ENCODE data around the gene NIN. TPM values are rescaled to one million over a fixed set of nuclear protein-coding genes. Genes with fewer than 3 reads are reported as not detected.

Gene NIN
- total RNA-seq (78.2 TPM), polyA plus RNA-seq (10 to 100 TPM; 17.6 to 25.4 (median 21.4) TPM)

DNA sequence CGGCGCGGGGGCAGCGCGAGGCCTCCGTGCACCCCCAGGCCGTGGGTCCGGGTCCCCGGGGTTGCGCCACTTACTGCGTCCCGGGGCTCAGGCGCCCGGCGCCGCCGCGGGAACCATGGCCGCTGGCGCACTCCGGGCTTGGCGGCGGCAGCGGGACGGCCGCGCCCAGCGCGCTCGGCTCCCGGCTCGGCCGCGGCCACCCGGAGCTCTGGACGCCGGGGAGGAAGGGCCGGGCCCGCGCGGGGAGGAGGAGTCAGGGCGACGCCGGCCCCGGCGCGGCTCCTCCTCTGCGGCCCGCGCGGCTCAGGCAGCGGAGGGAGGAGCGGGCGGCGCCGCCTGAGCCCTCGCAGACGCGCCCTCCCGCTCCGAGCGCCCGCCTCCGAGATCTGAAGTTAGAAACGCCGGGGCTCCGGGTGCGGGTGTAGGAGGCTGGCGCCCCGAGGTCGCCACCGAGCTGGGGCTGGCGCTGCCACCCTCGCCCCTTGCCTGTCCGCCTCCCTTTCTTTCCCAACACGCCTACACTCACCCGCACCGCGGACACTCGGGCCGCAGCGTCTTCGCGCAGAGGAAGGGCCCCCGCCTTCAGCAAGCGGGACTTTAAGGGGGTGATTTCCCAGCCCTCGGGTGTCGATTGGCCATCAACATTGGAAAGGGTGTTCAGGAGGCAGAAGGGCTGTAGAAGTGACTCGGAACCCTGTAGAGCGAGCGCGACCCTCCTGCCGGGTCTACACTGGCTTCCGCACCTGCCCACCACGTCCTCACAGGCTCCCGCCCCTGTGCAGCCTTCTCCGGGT, at the start of gene NIN:
TSS of gene NIN (minus strand) at position 231 of the 794 bp plus-strand sequence. CDS start 9,106 bp downstream, outside the sequence.
- H3K4me3 Mint-ChIP-seq = peak within 1 kb of the TSS; percentile 94 to 96 (median 96)
- peak; percentile 61 to 84 (median 69) for DNase-seq
- H3K9me3 Mint-ChIP-seq = no peaks in the 10 kb centered on the region
- ATAC-seq (ENCODE audit: low read depth in 2 of 2) = peak; percentile 83 to 88
- H3K27me3 ChIP-seq (ENCODE audit: control insufficient read depth, insufficient read depth, low read length) = no peaks in the 10 kb centered on the region
- H3K36me3 Mint-ChIP-seq = peaks cover 5% of the 10 kb centered on the region
- peak within 1 kb of the TSS; percentile 88 to 99 (median 91) for H3K27ac Mint-ChIP-seq
- no peaks in the 10 kb centered on the region for H3K36me3 ChIP-seq (ENCODE audit: control insufficient read depth, insufficient read depth, low read length)
- peak within 1 kb of the TSS; percentile 84 for H3K4me3 ChIP-seq (ENCODE audit: low read depth, low read length)
- H3K4me1 ChIP-seq (ENCODE audit: control insufficient read depth, insufficient read depth, low read length, poor library complexity, severe bottlenecking) = peaks cover 39% of the 10 kb centered on the region
- no peaks in the 10 kb centered on the region for H3K9me3 ChIP-seq (ENCODE audit: control insufficient read depth in 2 of 2, low read length in 2 of 2)
- H3K27me3 Mint-ChIP-seq = peaks cover 5% of the 10 kb centered on the region
- H3K27ac ChIP-seq (ENCODE audit: insufficient read depth, low read length, poor library complexity, severe bottlenecking) = peak within 1 kb of the TSS; percentile 76
- H3K4me1 Mint-ChIP-seq = peaks cover 15 to 63% (median 52%) of the 10 kb centered on the region in 4 donors

GRCh38 chr14:50875359-50876070, 44.6 kb upstream of the NIN start:
- H3K4me1 Mint-ChIP-seq = peaks cover 0 to 37% (median 19%) of the 10 kb centered on the region in 4 donors
- H3K4me3 ChIP-seq (ENCODE audit: low read depth, low read length) = peak overlapping the region; percentile 49
- peaks cover 35% of the 10 kb centered on the region for H3K27me3 ChIP-seq (ENCODE audit: control insufficient read depth, insufficient read depth, low read length)
- peaks cover 4% of the 10 kb centered on the region for H3K36me3 Mint-ChIP-seq
- ATAC-seq (ENCODE audit: low read depth in 2 of 2) (peak; percentile 83 to 89), DNase-seq (peak; percentile 17 to 82 (median 43))
- peaks cover 16% of the 10 kb centered on the region for H3K4me1 ChIP-seq (ENCODE audit: control insufficient read depth, insufficient read depth, low read length, poor library complexity, severe bottlenecking)
- H3K36me3 ChIP-seq (ENCODE audit: control insufficient read depth, insufficient read depth, low read length) = no peaks in the 10 kb centered on the region
- H3K27me3 Mint-ChIP-seq = peaks cover 79% of the 10 kb centered on the region
- H3K27ac ChIP-seq (ENCODE audit: insufficient read depth, low read length, poor library complexity, severe bottlenecking) = no peak overlapping the region
- peak overlapping the region in 1 of 4 donors; percentile 20 for H3K4me3 Mint-ChIP-seq
- peak overlapping the region in 1 of 3 donors; percentile 21 for H3K27ac Mint-ChIP-seq
- H3K9me3 Mint-ChIP-seq = peaks cover 0 to 1% (median 0%) of the 10 kb centered on the region in 7 donors
- H3K9me3 ChIP-seq (ENCODE audit: control insufficient read depth in 2 of 2, low read length in 2 of 2) = no peaks in the 10 kb centered on the region

DNA sequence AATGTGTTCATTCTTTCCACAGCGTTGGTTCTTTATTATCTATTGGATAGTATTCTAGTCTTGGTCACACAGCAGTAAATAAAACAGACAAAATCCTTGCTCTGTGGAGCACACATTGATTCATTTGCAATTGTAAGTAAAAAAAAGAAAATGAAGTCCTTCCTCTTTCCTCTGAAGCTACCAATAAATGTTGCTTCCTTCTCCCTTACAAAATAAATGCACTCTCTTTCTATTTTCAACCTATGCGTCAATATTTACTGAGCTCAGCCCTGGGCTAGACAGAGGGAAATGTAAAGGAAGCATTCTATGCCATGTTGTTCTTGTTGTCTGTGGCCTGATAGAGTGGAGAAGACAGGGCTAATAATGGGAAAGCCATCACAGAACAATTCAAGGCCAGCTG, 43.8 kb upstream of the NIN start:
- Mint-ChIP-seq H3K4me1 (peaks cover 0 to 37% (median 20%) of the 10 kb centered on the region in 4 donors), H3K27ac (peak overlapping the region in 1 of 3 donors; percentile 21), H3K9me3 (peaks cover 0 to 1% (median 0%) of the 10 kb centered on the region in 7 donors), H3K27me3 (peaks cover 79% of the 10 kb centered on the region), H3K4me3 (peak overlapping the region in 3 of 4 donors; percentile 16 to 71 (median 53)), H3K36me3 (peaks cover 4% of the 10 kb centered on the region)
- Histone ChIP-seq H3K36me3 (ENCODE audit: control insufficient read depth, insufficient read depth, low read length) (no peaks in the 10 kb centered on the region), H3K4me1 (ENCODE audit: control insufficient read depth, insufficient read depth, low read length, poor library complexity, severe bottlenecking) (peaks cover 16% of the 10 kb centered on the region), H3K4me3 (ENCODE audit: low read depth, low read length) (peak overlapping the region; percentile 49), H3K27ac (ENCODE audit: insufficient read depth, low read length, poor library complexity, severe bottlenecking) (no peak overlapping the region), H3K9me3 (ENCODE audit: control insufficient read depth in 2 of 2, low read length in 2 of 2) (no peaks in the 10 kb centered on the region), H3K27me3 (ENCODE audit: control insufficient read depth, insufficient read depth, low read length) (peaks cover 42% of the 10 kb centered on the region)
- ATAC-seq (ENCODE audit: low read depth in 2 of 2) = no peak
- DNase-seq = no peak

DNA sequence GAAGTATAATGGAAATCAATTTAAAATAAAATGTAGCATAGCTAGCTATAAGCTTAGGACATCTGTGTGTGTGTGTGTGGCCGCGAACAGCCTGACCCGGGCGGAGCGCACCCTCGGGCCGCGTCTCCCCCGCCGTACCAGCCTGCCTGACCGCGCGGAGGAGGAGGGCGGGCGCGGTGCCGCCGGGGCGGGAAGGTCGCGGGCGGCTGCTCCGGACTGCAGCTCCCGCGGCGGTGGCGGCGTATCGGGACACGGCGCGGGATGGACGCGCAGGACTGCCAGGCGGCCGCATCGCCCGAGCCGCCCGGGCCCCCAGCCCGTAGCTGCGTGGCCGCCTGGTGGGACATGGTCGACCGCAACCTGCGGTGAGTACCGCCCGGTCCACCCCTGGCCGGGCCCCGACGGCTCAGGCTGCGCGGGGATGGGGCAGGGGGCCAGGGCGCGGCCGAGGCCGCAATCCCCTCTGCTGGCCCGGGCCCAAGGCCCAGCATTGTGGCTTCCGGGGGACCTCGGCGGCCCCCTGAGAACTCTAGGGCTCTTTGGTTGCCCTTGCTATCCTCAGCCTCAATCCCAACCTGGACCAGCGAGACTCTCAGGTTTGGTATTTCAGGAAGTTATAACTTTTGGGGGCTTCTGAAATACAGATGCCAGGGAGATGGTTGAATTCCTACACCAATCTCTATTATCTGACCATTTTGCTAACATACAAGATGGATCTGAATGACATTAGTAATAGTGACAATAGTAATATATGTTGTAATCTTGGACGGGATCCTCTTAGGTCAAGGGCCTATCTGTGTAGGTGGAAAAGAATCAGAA, 41.2 kb upstream of the NIN start, which contains the start of gene ABHD12B:
TSS of gene ABHD12B (plus strand) at position 140 of the 819 bp plus-strand sequence. CDS start at position 262, 122 bp downstream.
- Histone ChIP-seq H3K27me3 (ENCODE audit: control insufficient read depth, insufficient read depth, low read length) (peaks cover 58% of the 10 kb centered on the region), H3K4me3 (ENCODE audit: low read depth, low read length) (no peak within 1 kb of the TSS), H3K27ac (ENCODE audit: insufficient read depth, low read length, poor library complexity, severe bottlenecking) (no peak within 1 kb of the TSS), H3K9me3 (ENCODE audit: control insufficient read depth in 2 of 2, low read length in 2 of 2) (no peaks in the 10 kb centered on the region), H3K4me1 (ENCODE audit: control insufficient read depth, insufficient read depth, low read length, poor library complexity, severe bottlenecking) (peaks cover 16% of the 10 kb centered on the region), H3K36me3 (ENCODE audit: control insufficient read depth, insufficient read depth, low read length) (no peaks in the 10 kb centered on the region)
- ATAC-seq (ENCODE audit: low read depth in 2 of 2) (no peak), DNase-seq (no peak)
- Mint-ChIP-seq H3K9me3 (peaks cover 0 to 2% (median 0%) of the 10 kb centered on the region in 7 donors), H3K4me3 (peak within 1 kb of the TSS in 2 of 4 donors; percentile 0 to 66), H3K4me1 (peaks cover 0 to 37% (median 21%) of the 10 kb centered on the region in 4 donors), H3K27me3 (peaks cover 80% of the 10 kb centered on the region), H3K36me3 (peaks cover 4% of the 10 kb centered on the region), H3K27ac (no peak within 1 kb of the TSS)

GRCh38 chr14:50871228-50871627, 40.3 kb upstream of the NIN start:
- H3K27me3 Mint-ChIP-seq = peaks cover 81% of the 10 kb centered on the region
- Histone ChIP-seq H3K4me3 (ENCODE audit: low read depth, low read length) (no peak overlapping the region), H3K27ac (ENCODE audit: insufficient read depth, low read length, poor library complexity, severe bottlenecking) (no peak overlapping the region), H3K36me3 (ENCODE audit: control insufficient read depth, insufficient read depth, low read length) (no peaks in the 10 kb centered on the region), H3K9me3 (ENCODE audit: control insufficient read depth in 2 of 2, low read length in 2 of 2) (no peaks in the 10 kb centered on the region), H3K4me1 (ENCODE audit: control insufficient read depth, insufficient read depth, low read length, poor library complexity, severe bottlenecking) (peaks cover 16% of the 10 kb centered on the region), H3K27me3 (ENCODE audit: control insufficient read depth, insufficient read depth, low read length) (peaks cover 59% of the 10 kb centered on the region)
- DNase-seq (no peak), ATAC-seq (ENCODE audit: low read depth in 2 of 2) (no peak)
- peak overlapping the region in 2 of 4 donors; percentile 0 to 66 for H3K4me3 Mint-ChIP-seq
- H3K36me3 Mint-ChIP-seq = peaks cover 4% of the 10 kb centered on the region
- H3K27ac Mint-ChIP-seq = no peak overlapping the region
- peaks cover 0 to 2% (median 0%) of the 10 kb centered on the region in 7 donors for H3K9me3 Mint-ChIP-seq
- H3K4me1 Mint-ChIP-seq = peaks cover 0 to 36% (median 21%) of the 10 kb centered on the region in 4 donors

DNA sequence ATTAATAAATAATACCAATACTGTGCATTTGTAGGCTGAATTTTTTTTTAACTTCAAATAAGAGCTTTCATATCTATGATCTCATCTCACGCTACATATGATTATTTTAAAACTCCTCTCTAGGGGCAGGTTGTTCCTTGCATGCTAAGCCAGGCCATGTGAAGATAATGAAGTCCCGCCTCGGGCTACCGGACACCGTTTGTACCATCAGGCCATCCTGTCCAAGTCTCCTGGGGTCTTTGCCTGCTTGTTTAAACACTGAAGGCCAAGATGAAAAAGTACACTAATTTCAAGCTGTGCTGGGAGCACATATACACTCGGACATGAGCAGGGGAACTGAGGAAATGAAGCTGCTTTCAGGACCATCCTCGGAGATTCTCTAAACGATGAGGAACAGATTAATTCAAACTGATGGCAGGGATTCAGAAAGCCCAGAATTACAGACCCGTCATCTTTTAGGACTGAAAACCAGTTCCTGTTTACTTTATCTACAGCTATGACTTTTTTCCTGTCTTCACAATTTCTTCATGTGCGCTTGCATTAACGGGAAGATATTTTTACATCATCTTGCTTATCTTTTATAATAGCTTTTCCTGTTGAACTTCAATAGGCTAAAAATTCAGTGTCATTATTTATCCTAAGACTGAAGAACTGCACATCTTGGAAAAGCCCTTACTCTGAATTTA, 34.6 kb upstream of the NIN start:
- Histone ChIP-seq H3K4me3 (ENCODE audit: low read depth, low read length) (no peak overlapping the region), H3K27ac (ENCODE audit: insufficient read depth, low read length, poor library complexity, severe bottlenecking) (no peak overlapping the region), H3K36me3 (ENCODE audit: control insufficient read depth, insufficient read depth, low read length) (no peaks in the 10 kb centered on the region), H3K27me3 (ENCODE audit: control insufficient read depth, insufficient read depth, low read length) (peaks cover 41% of the 10 kb centered on the region), H3K9me3 (ENCODE audit: control insufficient read depth in 2 of 2, low read length in 2 of 2) (no peaks in the 10 kb centered on the region), H3K4me1 (ENCODE audit: control insufficient read depth, insufficient read depth, low read length, poor library complexity, severe bottlenecking) (no peaks in the 10 kb centered on the region)
- Mint-ChIP-seq H3K9me3 (peaks cover 0 to 1% (median 0%) of the 10 kb centered on the region in 7 donors), H3K27me3 (peaks cover 51% of the 10 kb centered on the region), H3K36me3 (no peaks in the 10 kb centered on the region), H3K27ac (peak overlapping the region in 1 of 3 donors; percentile 6), H3K4me3 (no peak overlapping the region), H3K4me1 (peaks cover 2 to 6% (median 3%) of the 10 kb centered on the region in 4 donors)
- DNase-seq = no peak
- no peak for ATAC-seq (ENCODE audit: low read depth in 2 of 2)
